ENCODE results near the gene NR4A3. TPM values are rescaled to one million over a fixed set of nuclear protein-coding genes. Genes with fewer than 3 reads are reported as not detected.
A peak's percentile ranks its signal among the peaks of the same experiment; 100 is the strongest.

Gene NR4A3
- total and polyA plus RNA-seq, 2 of the 13 experiments (the other 11 are each of a cell fraction or from before 2014, with no cell fraction given): 0.02 to 0.09 TPM

GRCh38 chr9:99824378-99825171 lies 2.9 kb downstream of the NR4A3 start (continued):
- TF ChIP-seq, protein P1, sequence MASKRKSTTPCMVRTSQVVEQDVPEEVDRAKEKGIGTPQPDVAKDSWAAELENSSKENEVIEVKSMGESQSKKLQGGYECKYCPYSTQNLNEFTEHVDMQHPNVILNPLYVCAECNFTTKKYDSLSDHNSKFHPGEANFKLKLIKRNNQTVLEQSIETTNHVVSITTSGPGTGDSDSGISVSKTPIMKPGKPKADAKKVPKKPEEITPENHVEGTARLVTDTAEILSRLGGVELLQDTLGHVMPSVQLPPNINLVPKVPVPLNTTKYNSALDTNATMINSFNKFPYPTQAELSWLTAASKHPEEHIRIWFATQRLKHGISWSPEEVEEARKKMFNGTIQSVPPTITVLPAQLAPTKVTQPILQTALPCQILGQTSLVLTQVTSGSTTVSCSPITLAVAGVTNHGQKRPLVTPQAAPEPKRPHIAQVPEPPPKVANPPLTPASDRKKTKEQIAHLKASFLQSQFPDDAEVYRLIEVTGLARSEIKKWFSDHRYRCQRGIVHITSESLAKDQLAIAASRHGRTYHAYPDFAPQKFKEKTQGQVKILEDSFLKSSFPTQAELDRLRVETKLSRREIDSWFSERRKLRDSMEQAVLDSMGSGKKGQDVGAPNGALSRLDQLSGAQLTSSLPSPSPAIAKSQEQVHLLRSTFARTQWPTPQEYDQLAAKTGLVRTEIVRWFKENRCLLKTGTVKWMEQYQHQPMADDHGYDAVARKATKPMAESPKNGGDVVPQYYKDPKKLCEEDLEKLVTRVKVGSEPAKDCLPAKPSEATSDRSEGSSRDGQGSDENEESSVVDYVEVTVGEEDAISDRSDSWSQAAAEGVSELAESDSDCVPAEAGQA (IDR thresholded peaks at IDR 0.05; ENCODE audit: low read depth): no peak
- TF ChIP-seq, protein P1 (CRISPR knock-in tag; IDR thresholded peaks at IDR 0.05; ENCODE audit: borderline replicate concordance): no peak
- TF ChIP-seq TBP (CRISPR knock-in tag; IDR thresholded peaks at IDR 0.05): no peak
- TF ChIP-seq DBP (CRISPR knock-in tag; IDR thresholded peaks at IDR 0.05; ENCODE audit: not compliant biosample characterization): no peak
- no peak for TF ChIP-seq SRF (IDR thresholded peaks at IDR 0.05; ENCODE audit: low read depth, low read length)
- no peak for TF ChIP-seq WIZ (CRISPR knock-in tag; IDR thresholded peaks at IDR 0.05)
- TF ChIP-seq ZNF543 (CRISPR knock-in tag; IDR thresholded peaks at IDR 0.05): no peak; the same call in 1 of the 2 replicates
- 0 out of 2 replicates have a peak, but pooled peaks have one; percentile 40 for TF ChIP-seq SP4 (CRISPR knock-in tag; IDR thresholded peaks at IDR 0.05)
- no peak for TF ChIP-seq ZNF335 (CRISPR knock-in tag; IDR thresholded peaks at IDR 0.05)
- TF ChIP-seq, protein P2, sequence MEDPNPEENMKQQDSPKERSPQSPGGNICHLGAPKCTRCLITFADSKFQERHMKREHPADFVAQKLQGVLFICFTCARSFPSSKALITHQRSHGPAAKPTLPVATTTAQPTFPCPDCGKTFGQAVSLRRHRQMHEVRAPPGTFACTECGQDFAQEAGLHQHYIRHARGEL (CRISPR knock-in tag; IDR thresholded peaks at IDR 0.05): no peak
- TF ChIP-seq DR1 (CRISPR knock-in tag; IDR thresholded peaks at IDR 0.05): no peak
- TF ChIP-seq, protein P3, sequence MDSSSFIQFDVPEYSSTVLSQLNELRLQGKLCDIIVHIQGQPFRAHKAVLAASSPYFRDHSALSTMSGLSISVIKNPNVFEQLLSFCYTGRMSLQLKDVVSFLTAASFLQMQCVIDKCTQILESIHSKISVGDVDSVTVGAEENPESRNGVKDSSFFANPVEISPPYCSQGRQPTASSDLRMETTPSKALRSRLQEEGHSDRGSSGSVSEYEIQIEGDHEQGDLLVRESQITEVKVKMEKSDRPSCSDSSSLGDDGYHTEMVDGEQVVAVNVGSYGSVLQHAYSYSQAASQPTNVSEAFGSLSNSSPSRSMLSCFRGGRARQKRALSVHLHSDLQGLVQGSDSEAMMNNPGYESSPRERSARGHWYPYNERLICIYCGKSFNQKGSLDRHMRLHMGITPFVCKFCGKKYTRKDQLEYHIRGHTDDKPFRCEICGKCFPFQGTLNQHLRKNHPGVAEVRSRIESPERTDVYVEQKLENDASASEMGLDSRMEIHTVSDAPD (CRISPR knock-in tag; IDR thresholded peaks at IDR 0.05): no peak

Data from HepG2 (cell line).